ENCODE data around the gene KIAA1217.

KIAA1217 gene

DNA sequence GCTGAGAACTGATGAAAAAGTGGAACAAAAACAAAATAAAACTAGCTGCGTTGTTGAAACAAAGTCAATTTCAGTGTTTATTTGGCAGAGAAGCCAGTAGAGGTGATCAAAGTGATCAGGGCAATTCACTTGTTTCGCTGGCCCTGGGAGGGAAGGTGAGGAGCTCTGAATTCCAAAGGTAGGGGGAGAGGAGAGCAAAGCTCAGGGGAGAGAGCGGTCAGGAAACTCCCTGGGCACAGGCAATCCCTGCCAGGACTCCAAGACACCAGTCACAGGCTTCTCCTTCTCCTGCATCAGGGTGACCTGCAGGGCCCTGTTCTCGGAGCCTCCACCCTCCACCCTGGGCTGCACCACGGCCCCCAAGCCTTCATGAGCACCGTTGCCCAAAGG is 6.8 kb upstream of the KIAA1217 start:
- no peak overlapping the region for H3K4me2 ChIP-seq (ENCODE audit: low read depth, low read length, poor library complexity, severe bottlenecking)
- H3K4me1 ChIP-seq (ENCODE audit: insufficient read depth, low read length, poor library complexity, severe bottlenecking): no peaks in the 10 kb centered on the region
- no peak overlapping the region for H2AFZ ChIP-seq (ENCODE audit: low read length)
- TF ChIP-seq EZH2phosphoT487 (IDR thresholded peaks at IDR 0.05; ENCODE audit: borderline replicate concordance) (no peak), CTCF (conservative IDR thresholded peaks at IDR 0.05; ENCODE audit: low read length) (no peak)
- H3K27me3 ChIP-seq (ENCODE audit: insufficient read depth, low read length, poor library complexity, severe bottlenecking): no peaks in the 10 kb centered on the region
- no peaks in the 10 kb centered on the region for H4K20me1 ChIP-seq (ENCODE audit: insufficient read depth, low read length, poor library complexity, severe bottlenecking)
- no peak overlapping the region for H3K9ac ChIP-seq (ENCODE audit: low read depth, low read length, poor library complexity, severe bottlenecking)
- H3K9me3 ChIP-seq (ENCODE audit: insufficient read depth, low read depth, low read length): no peaks in the 10 kb centered on the region
- no peak overlapping the region for H3K4me3 ChIP-seq (ENCODE audit: low read length, poor library complexity, severe bottlenecking)
- no peaks in the 10 kb centered on the region for H3K79me2 ChIP-seq (ENCODE audit: insufficient read depth, low read length)
- no peaks in the 10 kb centered on the region for H3K9me2 ChIP-seq (replicated peaks; ENCODE audit: low read depth, low read length)
- no peaks in the 10 kb centered on the region for H3F3A ChIP-seq (ENCODE audit: low read depth)
- no peaks in the 10 kb centered on the region for H3K36me3 ChIP-seq (ENCODE audit: insufficient read depth, low read length)

GRCh38 chr10:24205821-24206220 is 3.1 kb upstream of the KIAA1217 start:
- TF ChIP-seq CTCF (conservative IDR thresholded peaks at IDR 0.05; ENCODE audit: low read length): no peak
- Histone ChIP-seq H3K27me3 (ENCODE audit: insufficient read depth, low read length, poor library complexity, severe bottlenecking) (no peaks in the 10 kb centered on the region), H3K4me1 (ENCODE audit: insufficient read depth, low read length, poor library complexity, severe bottlenecking) (no peaks in the 10 kb centered on the region), H4K20me1 (ENCODE audit: insufficient read depth, low read length, poor library complexity, severe bottlenecking) (no peaks in the 10 kb centered on the region), H3K4me2 (ENCODE audit: low read depth, low read length, poor library complexity, severe bottlenecking) (no peak overlapping the region), H3K79me2 (ENCODE audit: insufficient read depth, low read length) (no peaks in the 10 kb centered on the region), H3K9me3 (ENCODE audit: insufficient read depth, low read depth, low read length) (no peaks in the 10 kb centered on the region), H2AFZ (ENCODE audit: low read length) (no peak overlapping the region), H3K4me3 (ENCODE audit: low read length, poor library complexity, severe bottlenecking) (no peak overlapping the region), H3K9ac (ENCODE audit: low read depth, low read length, poor library complexity, severe bottlenecking) (no peak overlapping the region), H3K36me3 (ENCODE audit: insufficient read depth, low read length) (no peaks in the 10 kb centered on the region), H3K9me2 (replicated peaks; ENCODE audit: low read depth, low read length) (no peaks in the 10 kb centered on the region), H3F3A (ENCODE audit: low read depth) (no peaks in the 10 kb centered on the region)

DNA sequence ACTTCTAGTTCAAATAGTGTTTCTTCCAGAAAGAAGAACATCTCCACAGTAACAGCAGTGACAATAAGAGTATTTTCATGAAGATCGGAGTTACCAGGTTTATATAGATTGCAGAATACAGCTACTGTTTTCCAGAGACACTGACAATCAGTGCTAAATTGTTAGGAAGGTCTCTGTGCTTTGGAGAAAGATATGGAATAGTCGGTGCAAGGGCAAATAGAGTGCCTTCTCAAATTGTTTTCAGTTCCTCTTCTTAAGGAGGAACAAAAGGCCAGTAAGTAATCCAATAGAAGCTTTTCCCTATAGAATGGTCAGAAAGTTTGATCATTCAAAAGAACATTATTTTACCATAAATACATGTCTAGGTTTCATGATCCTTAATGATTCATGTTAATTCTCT is 2.6 kb upstream of the KIAA1217 start:
- Histone ChIP-seq H3K4me1 (ENCODE audit: insufficient read depth, low read length, poor library complexity, severe bottlenecking) (no peaks in the 10 kb centered on the region), H3K9ac (ENCODE audit: low read depth, low read length, poor library complexity, severe bottlenecking) (no peak overlapping the region), H3K79me2 (ENCODE audit: insufficient read depth, low read length) (no peaks in the 10 kb centered on the region)

More for the DNA sequence above, 2.6 kb upstream of the KIAA1217 start:
- no peaks in the 10 kb centered on the region for H3K9me2 ChIP-seq (replicated peaks; ENCODE audit: low read depth, low read length)
- H2AFZ ChIP-seq (ENCODE audit: low read length): no peak overlapping the region
- H3K4me2 ChIP-seq (ENCODE audit: low read depth, low read length, poor library complexity, severe bottlenecking): no peak overlapping the region
- no peaks in the 10 kb centered on the region for H4K20me1 ChIP-seq (ENCODE audit: insufficient read depth, low read length, poor library complexity, severe bottlenecking)
- no peaks in the 10 kb centered on the region for H3K9me3 ChIP-seq (ENCODE audit: insufficient read depth, low read depth, low read length)
- no peaks in the 10 kb centered on the region for H3F3A ChIP-seq (ENCODE audit: low read depth)
- no peaks in the 10 kb centered on the region for H3K27me3 ChIP-seq (ENCODE audit: insufficient read depth, low read length, poor library complexity, severe bottlenecking)
- TF ChIP-seq CTCF (conservative IDR thresholded peaks at IDR 0.05; ENCODE audit: low read length) (no peak), EZH2phosphoT487 (IDR thresholded peaks at IDR 0.05; ENCODE audit: borderline replicate concordance) (no peak)
- no peak overlapping the region for H3K4me3 ChIP-seq (ENCODE audit: low read length, poor library complexity, severe bottlenecking)
- H3K36me3 ChIP-seq (ENCODE audit: insufficient read depth, low read length): no peaks in the 10 kb centered on the region
